PFSK-1 (cell line): ENCODE measurements around the gene RASSF10.

Source experiments
- FOXP2 ChIP-seq: optimal IDR thresholded peaks from 2 replicates; pipeline ENCODE3; 2011; ENCODE audit warnings: borderline replicate concordance, control low read depth, inconsistent platforms; ENCODE audit not compliant: insufficient read depth; ENCODE audit errors: extremely low read length, extremely low read depth
- POLR2AphosphoS5 ChIP-seq: IDR thresholded peaks from 2 replicates; pipeline ENCODE4 v1.6.1; 2012; ENCODE audit warnings: low read depth, mild to moderate bottlenecking, control low read depth, low read length, moderate library complexity
- SIN3A ChIP-seq: IDR thresholded peaks from 2 replicates; pipeline ENCODE4 v1.6.1; 2012; ENCODE audit warnings: mild to moderate bottlenecking, low read length, moderate library complexity, borderline replicate concordance; ENCODE audit not compliant: insufficient read depth
- TAF1 ChIP-seq: IDR thresholded peaks from 2 replicates; pipeline ENCODE4 v1.6.1; 2012; ENCODE audit warnings: low read length, control low read depth, borderline replicate concordance; ENCODE audit not compliant: insufficient read depth
- TF ChIP-seq, protein P1 (sequence below), 2 experiments: IDR thresholded peaks; 2 replicates each; pipeline versions ENCODE4 v1.6.1 to v1.8.0; 2011 to 2012; ENCODE audit warnings: low read depth in 2 of 2, low read length in 2 of 2, control low read depth in 1 of 2, inconsistent platforms in 1 of 2, mild to moderate bottlenecking in 1 of 2, moderate library complexity in 1 of 2; ENCODE audit not compliant: insufficient read depth in 1 of 2

Gene RASSF10

DNA sequence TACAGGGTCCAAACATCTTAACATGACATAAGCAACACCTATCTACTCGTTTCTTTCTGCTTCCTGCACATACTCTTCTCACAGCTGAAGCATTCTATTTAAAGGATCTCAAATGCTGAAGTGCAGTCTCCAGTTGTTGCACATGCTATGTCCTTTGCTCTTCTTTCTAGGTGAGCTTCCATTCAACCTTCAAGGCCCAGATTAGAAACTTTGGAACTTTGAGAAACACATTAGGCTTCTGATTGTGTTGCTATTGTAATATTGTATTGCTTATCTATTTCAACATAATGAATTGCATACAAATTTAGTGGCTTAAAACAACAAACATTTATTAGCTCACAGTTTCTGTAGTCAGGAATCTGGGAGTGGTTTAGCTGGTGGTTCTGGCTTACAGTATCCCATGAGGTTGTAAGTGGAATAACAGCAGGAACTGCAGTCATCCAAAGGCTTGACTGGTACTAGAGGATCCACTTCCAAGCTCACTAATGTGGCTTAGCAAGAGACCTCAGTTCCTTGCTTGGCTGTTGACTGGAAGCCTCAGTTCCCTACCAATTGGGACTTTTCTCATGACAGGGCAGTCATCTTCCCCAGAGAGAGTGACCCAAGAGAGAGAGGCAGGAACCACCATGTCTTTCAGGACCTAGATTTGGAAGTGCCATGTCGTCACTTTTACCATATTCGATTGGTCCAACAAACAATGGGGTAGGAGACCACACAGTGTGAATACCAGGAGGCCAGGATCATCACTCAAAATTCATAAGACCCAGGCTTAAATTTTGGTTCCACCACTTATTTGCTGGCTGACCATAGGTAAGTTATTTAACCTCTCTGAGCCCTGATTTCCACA lies 27.2 kb upstream of the RASSF10 start:
- TF ChIP-seq FOXP2, result no peak
- TF ChIP-seq, protein P1, sequence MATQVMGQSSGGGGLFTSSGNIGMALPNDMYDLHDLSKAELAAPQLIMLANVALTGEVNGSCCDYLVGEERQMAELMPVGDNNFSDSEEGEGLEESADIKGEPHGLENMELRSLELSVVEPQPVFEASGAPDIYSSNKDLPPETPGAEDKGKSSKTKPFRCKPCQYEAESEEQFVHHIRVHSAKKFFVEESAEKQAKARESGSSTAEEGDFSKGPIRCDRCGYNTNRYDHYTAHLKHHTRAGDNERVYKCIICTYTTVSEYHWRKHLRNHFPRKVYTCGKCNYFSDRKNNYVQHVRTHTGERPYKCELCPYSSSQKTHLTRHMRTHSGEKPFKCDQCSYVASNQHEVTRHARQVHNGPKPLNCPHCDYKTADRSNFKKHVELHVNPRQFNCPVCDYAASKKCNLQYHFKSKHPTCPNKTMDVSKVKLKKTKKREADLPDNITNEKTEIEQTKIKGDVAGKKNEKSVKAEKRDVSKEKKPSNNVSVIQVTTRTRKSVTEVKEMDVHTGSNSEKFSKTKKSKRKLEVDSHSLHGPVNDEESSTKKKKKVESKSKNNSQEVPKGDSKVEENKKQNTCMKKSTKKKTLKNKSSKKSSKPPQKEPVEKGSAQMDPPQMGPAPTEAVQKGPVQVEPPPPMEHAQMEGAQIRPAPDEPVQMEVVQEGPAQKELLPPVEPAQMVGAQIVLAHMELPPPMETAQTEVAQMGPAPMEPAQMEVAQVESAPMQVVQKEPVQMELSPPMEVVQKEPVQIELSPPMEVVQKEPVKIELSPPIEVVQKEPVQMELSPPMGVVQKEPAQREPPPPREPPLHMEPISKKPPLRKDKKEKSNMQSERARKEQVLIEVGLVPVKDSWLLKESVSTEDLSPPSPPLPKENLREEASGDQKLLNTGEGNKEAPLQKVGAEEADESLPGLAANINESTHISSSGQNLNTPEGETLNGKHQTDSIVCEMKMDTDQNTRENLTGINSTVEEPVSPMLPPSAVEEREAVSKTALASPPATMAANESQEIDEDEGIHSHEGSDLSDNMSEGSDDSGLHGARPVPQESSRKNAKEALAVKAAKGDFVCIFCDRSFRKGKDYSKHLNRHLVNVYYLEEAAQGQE (IDR thresholded peaks at IDR 0.05; ENCODE audit: insufficient read depth in 1 of 2, low read depth in 2 of 2, low read length in 2 of 2), result no peak
- no peak for TF ChIP-seq SIN3A
- TF ChIP-seq POLR2AphosphoS5, result no peak
- TF ChIP-seq TAF1, result no peak

DNA sequence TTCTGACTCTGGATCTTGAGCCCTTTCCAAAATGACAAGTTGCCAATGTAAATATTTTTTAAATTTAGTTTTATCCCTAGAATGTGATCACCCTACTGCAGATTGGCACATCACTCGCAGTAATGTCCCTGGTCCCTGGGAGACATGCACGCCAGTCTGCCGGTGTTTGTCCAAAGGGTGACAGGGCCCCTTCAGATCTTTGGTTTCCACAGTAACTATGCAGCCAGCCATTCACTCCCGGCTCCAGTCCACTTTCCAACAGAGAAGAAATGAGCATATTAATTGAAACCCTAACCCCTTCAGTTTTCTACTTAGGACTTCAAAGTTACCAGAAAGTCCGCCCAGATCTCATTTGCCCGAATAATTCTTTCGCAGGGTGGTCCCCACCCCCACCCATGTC lies 25.8 kb upstream of the RASSF10 start:
- no peak for TF ChIP-seq FOXP2
- TF ChIP-seq TAF1, result no peak
- TF ChIP-seq POLR2AphosphoS5, result no peak
- TF ChIP-seq SIN3A, result no peak
- TF ChIP-seq, protein P1 (IDR thresholded peaks at IDR 0.05; ENCODE audit: insufficient read depth in 1 of 2, low read depth in 2 of 2, low read length in 2 of 2), result no peak

DNA sequence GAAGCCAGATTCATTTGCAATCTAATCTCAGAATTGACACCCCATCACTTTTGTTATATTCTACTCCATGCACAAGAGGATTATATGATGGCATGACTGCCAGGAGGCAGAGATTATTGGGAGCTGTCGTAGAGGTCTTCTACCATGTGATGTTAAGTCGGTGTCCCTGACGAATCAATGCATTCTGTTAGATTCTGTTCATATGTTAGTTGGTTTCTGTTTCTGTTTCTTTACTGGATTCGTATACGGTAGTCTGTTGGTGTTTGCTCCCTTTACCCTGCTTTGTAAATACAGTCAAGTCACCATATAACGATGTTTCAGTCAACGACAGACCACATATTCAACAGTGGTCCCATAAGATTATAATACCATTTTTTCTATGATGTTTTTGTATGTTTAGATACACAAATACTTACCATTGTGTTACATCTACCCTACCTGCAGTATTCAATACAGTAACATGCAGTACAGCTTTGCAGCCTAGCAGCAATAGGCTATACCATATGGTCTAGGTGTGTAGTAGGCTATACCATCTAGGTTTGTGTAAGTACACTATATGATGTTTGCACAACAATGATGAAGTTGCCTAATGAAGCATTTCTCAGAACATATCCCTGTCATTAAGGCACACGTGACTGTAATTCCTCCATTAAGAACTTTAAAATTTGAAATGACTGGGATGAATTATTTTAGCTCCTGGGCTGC lies 22.8 kb upstream of the RASSF10 start:
- TF ChIP-seq SIN3A (no peak), POLR2AphosphoS5 (0 out of 2 replicates have a peak, but pooled peaks have one; percentile 55)

DNA sequence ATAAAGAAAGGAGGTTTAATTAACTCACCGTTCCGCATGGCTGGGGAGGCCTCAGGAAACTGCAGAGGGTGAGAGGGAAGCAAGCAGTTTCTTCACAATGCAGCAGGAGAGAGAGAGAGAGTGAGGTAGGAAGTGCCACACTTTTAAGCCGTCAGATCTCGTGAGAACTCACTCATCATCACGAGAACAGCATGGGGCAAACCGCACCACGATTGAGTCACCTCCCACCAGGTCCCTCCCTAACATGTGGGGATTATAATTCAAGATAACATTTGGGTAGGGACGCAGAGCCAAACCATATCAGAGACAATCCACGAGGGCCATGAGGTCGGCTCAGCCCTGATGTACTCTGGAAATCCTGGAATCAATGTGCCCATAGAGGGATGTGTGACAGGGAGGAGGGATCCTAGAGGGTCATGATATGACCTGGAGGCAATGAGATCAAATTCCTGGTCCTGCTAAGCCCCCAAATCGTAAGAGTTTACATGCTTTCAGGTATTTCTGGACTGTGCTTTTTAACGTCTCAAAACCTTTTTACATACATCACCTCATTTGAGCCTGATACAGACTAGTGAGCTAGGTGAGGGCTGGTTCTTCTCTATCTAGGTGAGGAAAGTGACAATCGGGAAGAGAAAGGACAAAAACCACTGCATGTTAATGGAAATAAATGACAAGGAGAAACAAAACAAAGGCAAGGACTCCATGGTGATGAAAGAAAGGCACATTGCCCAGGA lies 19.5 kb upstream of the RASSF10 start:
- TF ChIP-seq, protein P1 (IDR thresholded peaks at IDR 0.05; ENCODE audit: insufficient read depth in 1 of 2, low read depth in 2 of 2, low read length in 2 of 2), result peak in 1 of 2 experiments; percentile 49; a peak in 1 of 4 replicates
- TF ChIP-seq POLR2AphosphoS5 (peak; percentile 97), TAF1 (peak; percentile 89; the same call in 1 of the 2 replicates), FOXP2 (no peak), SIN3A (peak; percentile 65; the same call in 1 of the 2 replicates)

DNA sequence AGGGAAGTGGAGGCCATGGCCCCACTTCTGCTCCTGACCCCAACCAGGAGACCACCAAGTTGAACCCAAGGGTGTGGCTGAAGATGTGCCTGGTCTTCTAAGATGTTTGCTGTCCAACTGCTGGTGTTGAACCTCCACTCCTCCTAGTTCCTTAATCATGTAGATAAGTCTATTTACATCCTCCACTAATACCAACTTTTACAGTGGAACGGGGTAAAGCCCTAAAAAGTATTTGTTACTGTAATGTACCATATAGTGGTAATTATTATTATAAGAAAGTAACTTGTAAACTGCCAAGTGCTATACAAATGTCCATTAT lies 19.0 kb upstream of the RASSF10 start:
- TF ChIP-seq, protein P1 (IDR thresholded peaks at IDR 0.05; ENCODE audit: insufficient read depth in 1 of 2, low read depth in 2 of 2, low read length in 2 of 2), result no peak
- TF ChIP-seq FOXP2 (no peak), TAF1 (no peak), POLR2AphosphoS5 (no peak), SIN3A (no peak)
